T-helper 22 cell (primary cell): ENCODE data around the gene DCAKD.

ENCODE experiments used
- DNase-seq: peaks from one replicate; pipeline ENCODE4 v3.0.0-alpha.2; 2020; ENCODE audit warnings: low read depth

DCAKD gene

GRCh38 chr17:45001310-45001709 lies 50.1 kb downstream of the DCAKD start:
- DNase-seq = no peak

- no peak for DNase-seq
Measured at GRCh38 chr17:44999433-44999832, 52.0 kb downstream of the DCAKD start.

- no peak for DNase-seq
Measured at GRCh38 chr17:44998646-44999045, 52.8 kb downstream of the DCAKD start.

- no peak for DNase-seq
Measured at GRCh38 chr17:44997733-44998520, 53.5 kb downstream of the DCAKD start.

- no peak for DNase-seq
Measured at GRCh38 chr17:44996304-44996703, 55.1 kb downstream of the DCAKD start.

GRCh38 chr17:44995436-44996001 lies 55.9 kb downstream of the DCAKD start:
- DNase-seq = no peak

GRCh38 chr17:44992242-44992939 lies 59.0 kb downstream of the DCAKD start:
- DNase-seq = no peak

- DNase-seq = no peak
Measured at GRCh38 chr17:44990994-44991393, 60.4 kb downstream of the DCAKD start.

GRCh38 chr17:44989552-44990138 lies 61.8 kb downstream of the DCAKD start:
- no peak for DNase-seq

- DNase-seq = no peak
Measured at GRCh38 chr17:44988044-44988942, 63.1 kb downstream of the DCAKD start.

GRCh38 chr17:44983563-44983962 lies 67.9 kb downstream of the DCAKD start:
- no peak for DNase-seq

GRCh38 chr17:44982113-44982702 lies 69.2 kb downstream of the DCAKD start:
- DNase-seq = no peak

- DNase-seq = no peak
Measured at GRCh38 chr17:44981221-44981968, 70.0 kb downstream of the DCAKD start.

- no peak for DNase-seq
Measured at GRCh38 chr17:44979426-44979995, 71.9 kb downstream of the DCAKD start.

- DNase-seq = no peak
Measured at GRCh38 chr17:44978807-44979206, 72.6 kb downstream of the DCAKD start.

- DNase-seq = no peak
Measured at GRCh38 chr17:44977814-44978550, 73.5 kb downstream of the DCAKD start.

GRCh38 chr17:44977065-44977464 lies 74.4 kb downstream of the DCAKD start:
- DNase-seq = no peak

GRCh38 chr17:44976206-44976605 lies 75.2 kb downstream of the DCAKD start:
- no peak for DNase-seq
